Transverse colon (tissue), 4 donors: Measurements from ENCODE around the gene AXDND1. TPM values are rescaled to one million over a fixed set of nuclear protein-coding genes. Genes with fewer than 3 reads are reported as not detected.

ENCODE experiments used
- DNase-seq: peaks from one replicate; pipeline ENCODE4 v3.0.0-alpha.2; 2019
- H3K27ac ChIP-seq, 4 donors: fragments of 200-600 bp; sonication (generic); 2 replicates each; pipeline ENCODE4 v1.5.1; 2016 to 2018; ENCODE audit warnings: inconsistent platforms in 4 of 4
- H3K27me3 ChIP-seq: fragments of 200-600 bp; sonication (generic); 2 replicates; pipeline ENCODE4 v1.5.1; 2017; ENCODE audit warnings: inconsistent platforms
- H3K36me3 ChIP-seq, 4 donors: fragments of 200-600 bp; sonication (generic); 2 replicates each; pipeline ENCODE4 v1.5.1; 2017 to 2019; ENCODE audit warnings: inconsistent platforms in 4 of 4
- H3K4me1 ChIP-seq, 4 donors: fragments of 200-600 bp; sonication (generic); 2 replicates each; pipeline ENCODE4 v1.5.1; 2017 to 2020; ENCODE audit warnings: inconsistent platforms in 4 of 4
- H3K4me3 ChIP-seq, 4 donors: fragments of 200-600 bp; sonication (generic); 1 replicate in 1 of 4; 2 replicates in 3 of 4; pipeline versions ENCODE4 v1.5.1 to v1.6.1; 2017 to 2019; ENCODE audit warnings: inconsistent platforms in 4 of 4
- H3K9me3 ChIP-seq, 2 donors: fragments of 200-600 bp; sonication (generic); 2 replicates each; pipeline ENCODE4 v1.5.1; 2017 to 2019; ENCODE audit warnings: inconsistent platforms in 2 of 2
- CTCF ChIP-seq, 5 experiments: fragments of 200-600 bp in 3 of 5; fragments of 450-650 bp in 2 of 5; sonication (generic) in 3 of 5; IDR thresholded peaks; 1 replicate in 2 of 5; 2 replicates in 3 of 5; pipeline ENCODE4 v1.5.1; 2016 to 2017; ENCODE audit warnings: antibody characterized with exemption in 5 of 5, inconsistent platforms in 3 of 5, mild to moderate bottlenecking in 2 of 5, moderate library complexity in 1 of 5
- EP300 ChIP-seq: sonication (generic); formaldehyde crosslinking; IDR thresholded peaks from one replicate; pipeline ENCODE4 v1.6.1; 2017; ENCODE audit warnings: antibody characterized with exemption, low read depth
- POLR2A ChIP-seq: fragments of 450-650 bp; IDR thresholded peaks from one replicate; pipeline ENCODE4 v1.6.1; 2016; ENCODE audit warnings: antibody characterized with exemption, mild to moderate bottlenecking, moderate library complexity
- POLR2AphosphoS5 ChIP-seq, 3 donors: sonication (generic); formaldehyde crosslinking; IDR thresholded peaks; one replicate each; pipeline ENCODE4 v1.6.1; 2016; ENCODE audit warnings: antibody characterized with exemption in 3 of 3
- WGBS, 2 donors: methylation state at CpG; one replicate each; pipeline ENCODE4 v1.1.5; 2018; ENCODE audit warnings: low coverage in 1 of 2; 5-methylcytosine and 5-hydroxymethylcytosine counted together
- in situ Hi-C, 4 donors: fragments of 200-750 bp; cut with MboI; loops; one replicate each; pipeline versions ENCODE4 v1.15.0 to v1.15.1; 2017; ENCODE audit warnings: low sequenced_read_pairs in 3 of 4, low pct_ligation_motif_present in 1 of 4, low pct_unique_long_range_greater_than_20kb in 1 of 4
- intact Hi-C: fragments of 100-400 bp; cut with DNase I; formaldehyde crosslinking; loops from one replicate; pipeline ENCODE4 v1.15.1; 2023; ENCODE audit warnings: low total_unique reads
- total RNA-seq, 4 donors: library from RNA; depleted of rRNA; stranded (reverse); fragments of >200 nt; gene quantifications; one replicate each; pipeline ENCODE4 v1.1.0, GENCODE V29; 2016

Gene AXDND1
- total RNA-seq, 4 donors from 2014 or later: 3.1 to 8.4 (median 4.0) TPM

DNA sequence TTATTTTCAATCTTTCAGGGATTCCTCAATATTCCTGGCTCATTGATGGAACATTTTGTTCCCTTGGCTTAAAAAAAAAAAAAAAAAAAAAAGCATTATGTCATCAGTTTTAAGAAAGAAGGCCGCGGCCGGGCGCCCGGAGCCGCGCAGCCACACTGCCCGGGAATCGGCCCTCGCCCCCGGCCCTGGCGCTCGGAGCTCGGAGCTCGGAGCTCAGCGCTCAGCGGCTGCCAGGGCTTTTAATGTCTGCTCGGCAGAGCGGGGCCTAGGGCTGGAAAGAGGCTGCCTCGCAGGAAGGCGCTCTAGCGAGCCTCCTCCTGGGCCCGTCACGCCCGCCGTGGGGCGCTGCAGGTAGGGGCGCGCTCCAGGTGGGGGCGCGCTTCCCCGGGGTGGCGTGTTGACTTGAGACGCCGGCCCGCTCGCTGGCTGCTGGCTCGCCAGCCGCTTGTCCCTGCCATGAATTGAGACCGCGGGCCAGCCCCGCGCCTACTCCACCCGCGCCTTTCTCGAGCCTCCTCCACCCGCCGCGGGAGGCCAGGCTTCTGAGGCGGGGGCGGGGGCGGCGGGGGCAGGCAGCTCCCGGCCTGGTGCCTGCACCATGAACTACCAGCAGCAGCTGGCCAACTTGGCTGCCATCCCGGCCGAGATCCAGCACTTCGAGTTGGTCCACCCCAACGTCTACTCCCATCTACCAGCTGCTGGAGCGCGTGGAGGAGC is 220.5 kb downstream of the AXDND1 start:
- H3K9me3 ChIP-seq: no peaks in the 10 kb centered on the region
- peak overlapping the region; percentile 42 to 81 (median 60) for H3K27ac ChIP-seq
- no peaks in the 10 kb centered on the region for H3K36me3 ChIP-seq
- H3K4me1 ChIP-seq: peaks cover 0 to 12% (median 4%) of the 10 kb centered on the region in 4 donors
- peaks cover 11% of the 10 kb centered on the region for H3K27me3 ChIP-seq
- intact Hi-C loops: no loop called here
- in situ Hi-C loops: loop anchor here in 1 of 4 donors (25.0 kb wide), 1 partner anchor 324 kb away; no protein-coding TSS in a partner anchor
- TF ChIP-seq POLR2AphosphoS5 (IDR thresholded peaks at IDR 0.05) (no peak), POLR2A (peak; percentile 8), CTCF (IDR thresholded peaks at IDR 0.05) (peak; percentile 46 to 70 (median 66))
- 7% methylated on average over 47 of the region's 60 CpGs; no CpG with 5 or more reads in 1 of the 2 donors for WGBS, 2 donors
- peak overlapping the region in 3 of 4 donors; percentile 26 to 50 (median 34) for H3K4me3 ChIP-seq
- peak; percentile 65 for DNase-seq

DNA sequence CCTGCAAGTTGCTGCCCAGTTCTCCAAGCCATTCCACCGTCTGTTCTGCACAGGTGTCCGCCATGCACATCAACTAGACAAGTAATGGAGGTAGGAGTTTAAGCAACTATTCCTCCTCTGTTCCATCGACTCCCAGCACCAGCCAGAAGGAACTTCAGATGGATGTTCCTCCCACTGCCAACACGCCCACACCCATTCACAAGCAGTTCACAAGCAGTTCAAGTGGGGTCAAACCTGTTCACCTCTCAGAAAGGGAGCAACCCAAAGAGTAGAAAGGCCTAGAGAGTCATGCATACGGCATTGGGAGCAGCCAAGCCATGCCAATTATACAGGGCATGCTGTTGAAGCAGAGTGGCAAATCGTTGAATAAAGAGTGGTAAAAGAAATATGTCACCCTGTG is 221.6 kb downstream of the AXDND1 start:
- WGBS, 2 donors: 89% methylated on average over 6 of the region's 6 CpGs; no CpG with 5 or more reads in 1 of the 2 donors
- no peak for TF ChIP-seq POLR2A
- TF ChIP-seq EP300: no peak
- TF ChIP-seq POLR2AphosphoS5 (IDR thresholded peaks at IDR 0.05): no peak
- TF ChIP-seq CTCF (IDR thresholded peaks at IDR 0.05): no peak
- intact Hi-C loops (no loop called here), in situ Hi-C loops (loop anchor here in 1 of 4 donors (25.0 kb wide), 1 partner anchor 325 kb away; no protein-coding TSS in a partner anchor)
- peaks cover 0 to 21% (median 12%) of the 10 kb centered on the region in 4 donors for H3K4me1 ChIP-seq
- no peaks in the 10 kb centered on the region for H3K9me3 ChIP-seq
- DNase-seq: no peak
- no peaks in the 10 kb centered on the region for H3K36me3 ChIP-seq
- H3K27ac ChIP-seq: no peak overlapping the region
- no peak overlapping the region for H3K4me3 ChIP-seq
- H3K27me3 ChIP-seq: peaks cover 17% of the 10 kb centered on the region

GRCh38 chr1:179588425-179589024 is 222.8 kb downstream of the AXDND1 start:
- no peak for DNase-seq
- Histone ChIP-seq H3K4me1 (peaks cover 0 to 21% (median 12%) of the 10 kb centered on the region in 4 donors), H3K27me3 (peaks cover 20% of the 10 kb centered on the region), H3K36me3 (no peaks in the 10 kb centered on the region), H3K9me3 (no peaks in the 10 kb centered on the region), H3K4me3 (no peak overlapping the region), H3K27ac (no peak overlapping the region)
- WGBS, 2 donors: 91% methylated on average over 13 of the region's 18 CpGs; no CpG with 5 or more reads in 1 of the 2 donors
- in situ Hi-C loops (loop anchor here in 1 of 4 donors (25.0 kb wide), 1 partner anchor 326 kb away; no protein-coding TSS in a partner anchor), intact Hi-C loops (no loop called here)
- TF ChIP-seq POLR2A (no peak), CTCF (IDR thresholded peaks at IDR 0.05) (no peak), POLR2AphosphoS5 (IDR thresholded peaks at IDR 0.05) (no peak), EP300 (no peak)

DNA sequence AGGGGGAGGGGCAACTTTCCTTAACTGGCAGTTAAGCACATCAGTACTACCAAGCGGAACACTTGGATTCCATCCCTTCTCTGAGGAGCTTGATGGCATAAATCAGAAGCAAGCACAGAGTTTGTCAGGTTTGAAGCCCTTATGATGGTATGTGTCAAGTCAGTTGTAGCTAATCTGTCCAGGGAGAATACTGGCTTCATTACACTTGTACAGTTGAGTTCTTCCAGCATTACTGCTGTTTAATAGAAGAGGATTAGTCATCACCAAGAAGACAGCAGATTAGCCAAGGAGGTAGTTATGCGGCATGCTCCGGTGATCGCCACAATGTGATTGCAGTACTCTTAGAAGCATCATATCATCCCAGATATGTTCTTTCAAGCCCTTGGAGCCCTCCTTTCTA is 223.7 kb downstream of the AXDND1 start:
- DNase-seq: no peak
- intact Hi-C loops: no loop called here
- H3K36me3 ChIP-seq: no peaks in the 10 kb centered on the region
- WGBS, 2 donors: 82 to 97% methylated on average over 3 to 4 of the region's 4 CpGs
- H3K27me3 ChIP-seq: peaks cover 20% of the 10 kb centered on the region
- no peaks in the 10 kb centered on the region for H3K9me3 ChIP-seq
- TF ChIP-seq CTCF (IDR thresholded peaks at IDR 0.05) (no peak), POLR2A (no peak), POLR2AphosphoS5 (IDR thresholded peaks at IDR 0.05) (no peak), EP300 (no peak)
- in situ Hi-C loops: loop anchor here in 1 of 4 donors (25.0 kb wide), 1 partner anchor 327 kb away; no protein-coding TSS in a partner anchor
- no peak overlapping the region for H3K27ac ChIP-seq
- H3K4me1 ChIP-seq: peaks cover 0 to 21% (median 12%) of the 10 kb centered on the region in 4 donors
- no peak overlapping the region for H3K4me3 ChIP-seq
